NCI-H2196 (cell line): ENCODE results near the gene CD83.
"Not testable (repeated sequence)": the region's sequence is repeated elsewhere in the genome, so short reads cannot be mapped to it uniquely, and the experiment has no call there.

Experiments used
- DNase-seq: peaks from one replicate; lab custom pipeline; 2025; ENCODE audit not compliant: unreplicated experiment; lab: John Stamatoyannopoulos, UW

CD83 gene, protein sequence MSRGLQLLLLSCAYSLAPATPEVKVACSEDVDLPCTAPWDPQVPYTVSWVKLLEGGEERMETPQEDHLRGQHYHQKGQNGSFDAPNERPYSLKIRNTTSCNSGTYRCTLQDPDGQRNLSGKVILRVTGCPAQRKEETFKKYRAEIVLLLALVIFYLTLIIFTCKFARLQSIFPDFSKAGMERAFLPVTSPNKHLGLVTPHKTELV

DNA sequence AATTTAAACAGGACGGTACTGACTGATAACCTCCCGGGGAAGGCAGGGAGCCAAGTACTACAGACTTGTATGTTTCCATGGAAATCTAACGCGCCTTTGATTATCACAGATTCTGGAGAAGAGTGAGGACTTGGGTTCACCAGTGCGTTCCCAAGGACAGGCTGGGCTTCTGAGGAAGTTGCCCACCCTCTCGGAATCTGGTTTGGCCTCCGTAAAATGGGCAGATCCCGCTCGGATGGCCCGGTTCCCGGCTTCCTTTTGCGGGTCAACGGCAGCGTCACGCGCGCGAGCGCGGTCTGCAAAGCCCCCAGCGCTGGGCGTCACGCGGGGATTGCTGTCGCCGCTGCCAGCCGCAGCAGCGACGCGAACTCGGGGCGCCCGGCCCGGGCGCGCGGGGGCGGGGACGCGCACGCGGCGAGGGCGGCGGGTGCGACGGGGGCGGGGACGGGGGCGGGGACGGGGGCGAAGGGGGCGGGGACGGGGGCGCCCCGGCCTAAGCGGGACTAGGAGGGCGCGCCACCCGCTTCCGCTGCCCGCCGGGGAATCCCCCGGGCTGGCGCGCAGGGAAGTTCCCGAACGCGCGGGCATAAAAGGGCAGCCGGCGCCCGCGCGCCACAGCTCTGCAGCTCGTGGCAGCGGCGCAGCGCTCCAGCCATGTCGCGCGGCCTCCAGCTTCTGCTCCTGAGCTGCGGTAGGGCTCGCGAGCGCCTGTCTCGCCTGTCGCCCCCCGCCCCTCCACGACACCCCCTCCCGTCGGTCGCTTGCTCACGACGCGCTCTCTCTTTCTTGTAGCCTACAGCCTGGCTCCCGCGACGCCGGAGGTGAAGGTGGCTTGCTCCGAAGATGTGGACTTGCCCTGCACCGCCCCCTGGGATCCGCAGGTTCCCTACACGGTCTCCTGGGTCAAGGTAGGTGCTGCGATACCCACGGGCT lies at the start of gene CD83:
Gene CD83 (plus strand): TSS at position 615 of the 933 bp plus-strand sequence. CDS start 40 bp downstream, at position 655.
- peak; percentile 69 for DNase-seq

DNA sequence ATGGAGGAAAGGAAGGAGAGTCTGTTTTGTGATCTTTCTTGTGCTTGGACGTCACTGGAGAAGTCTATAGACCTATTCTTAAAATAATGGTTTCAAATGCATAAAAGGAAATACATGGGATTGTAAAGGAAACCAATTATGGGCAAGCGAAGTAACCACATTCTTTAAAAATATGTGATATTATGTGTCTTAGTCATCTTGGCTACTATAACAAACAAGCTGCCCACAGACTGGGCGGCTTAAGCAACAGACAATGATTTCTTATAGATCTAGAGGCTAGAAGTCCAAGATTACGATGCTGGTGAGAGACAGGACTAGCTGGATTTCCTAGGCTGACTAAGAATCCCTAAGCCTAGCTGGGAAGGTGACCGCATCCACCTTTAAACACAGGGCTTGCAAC lies 49.4 kb upstream of the CD83 start:
- DNase-seq, result no peak

DNA sequence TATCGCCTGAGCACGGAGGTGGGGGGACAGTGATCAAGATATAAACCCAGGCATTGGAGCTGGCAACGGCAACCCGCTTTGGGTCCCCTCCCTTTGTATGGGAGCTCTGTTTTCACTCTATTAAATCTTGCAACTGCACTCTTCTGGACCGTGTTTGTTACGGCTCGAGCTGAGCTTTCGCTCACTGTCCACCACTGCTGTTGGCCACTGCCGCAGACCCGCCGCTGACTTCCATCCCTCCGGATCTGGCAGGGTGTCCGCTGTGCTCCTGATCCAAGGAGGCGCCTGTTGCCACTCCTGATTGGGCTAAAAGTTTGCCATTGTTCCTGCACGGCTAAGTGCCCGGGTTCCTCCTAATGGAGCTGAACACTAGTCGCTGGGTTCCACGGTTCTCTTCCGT lies 48.9 kb upstream of the CD83 start:
- DNase-seq, result no peak

DNA sequence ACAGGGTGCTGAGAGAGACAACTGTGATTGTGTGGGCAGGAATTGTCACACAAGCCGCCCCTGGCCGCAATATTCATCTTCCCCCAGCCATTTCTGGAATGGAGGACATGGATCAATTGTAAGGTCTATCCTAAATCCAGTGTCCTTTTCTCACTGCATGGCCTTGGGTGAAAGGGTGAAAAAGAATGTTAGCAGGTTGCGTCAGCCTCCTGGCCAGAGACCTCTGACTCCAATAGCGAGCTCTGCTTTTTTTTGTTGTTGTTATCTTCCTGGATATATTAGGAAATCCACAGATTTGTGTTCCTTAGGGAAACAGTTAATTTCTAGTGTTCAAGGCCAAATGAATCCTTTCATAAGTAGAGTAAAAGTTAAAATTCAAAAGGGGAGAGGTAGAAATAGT lies 47.1 kb upstream of the CD83 start:
- DNase-seq, result no peak

DNA sequence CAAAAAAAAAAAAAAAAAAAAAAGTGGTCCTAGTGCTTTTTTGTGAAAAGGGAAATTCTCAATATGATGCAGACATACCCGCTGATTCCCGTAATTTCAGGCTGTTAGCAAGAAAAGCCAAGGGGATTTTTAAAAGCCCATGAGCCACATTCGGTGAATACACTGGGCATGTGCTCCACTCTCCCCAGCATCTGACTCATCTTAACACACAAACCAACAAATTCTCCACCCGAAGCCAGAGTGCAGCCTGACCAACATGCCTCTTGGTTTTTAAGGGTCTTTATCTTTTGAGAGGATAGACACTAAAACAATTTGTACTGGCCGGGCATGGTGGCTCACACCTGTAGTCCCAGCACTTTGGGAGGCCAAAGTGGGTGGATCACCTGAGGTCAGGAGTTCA lies 45.5 kb upstream of the CD83 start:
- DNase-seq, result no peak

DNA sequence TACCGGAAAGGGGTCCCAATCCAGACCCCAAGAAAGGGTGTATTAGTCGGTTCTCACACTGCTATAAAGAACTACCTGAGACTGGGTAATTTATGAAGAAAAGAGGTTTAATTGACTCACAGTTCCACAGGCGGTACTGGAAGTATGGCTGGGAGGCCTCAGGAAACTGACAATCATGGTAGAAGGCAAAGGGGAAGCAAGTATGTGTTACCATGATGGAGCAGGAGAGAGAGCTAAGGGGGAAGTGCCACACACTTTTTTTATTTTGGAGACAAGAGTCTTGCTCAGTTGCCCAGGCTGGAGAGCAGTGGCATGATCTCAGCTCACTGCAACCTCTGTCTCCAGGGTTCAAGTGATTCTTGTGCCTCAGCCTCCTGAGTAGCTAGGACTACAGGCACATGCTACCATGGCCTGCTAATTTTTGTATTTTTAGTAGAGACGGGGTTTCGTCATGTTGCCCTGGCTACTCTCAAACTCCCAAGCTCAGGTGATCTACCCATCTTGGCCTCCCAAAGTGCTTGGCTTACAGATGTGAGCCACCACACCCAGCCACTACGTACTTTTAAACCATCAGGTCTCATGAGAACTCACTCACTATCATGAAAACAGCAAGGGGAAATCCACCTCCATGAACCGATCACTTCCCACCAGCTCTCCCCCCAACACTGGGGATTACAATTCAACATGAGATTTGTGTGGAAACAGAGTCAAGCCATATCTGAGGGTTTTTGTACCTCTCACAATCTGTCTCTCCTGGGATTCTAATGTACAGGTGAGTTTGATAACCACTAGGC lies 43.8 kb upstream of the CD83 start:
- DNase-seq, result not testable (repeated sequence)

DNA sequence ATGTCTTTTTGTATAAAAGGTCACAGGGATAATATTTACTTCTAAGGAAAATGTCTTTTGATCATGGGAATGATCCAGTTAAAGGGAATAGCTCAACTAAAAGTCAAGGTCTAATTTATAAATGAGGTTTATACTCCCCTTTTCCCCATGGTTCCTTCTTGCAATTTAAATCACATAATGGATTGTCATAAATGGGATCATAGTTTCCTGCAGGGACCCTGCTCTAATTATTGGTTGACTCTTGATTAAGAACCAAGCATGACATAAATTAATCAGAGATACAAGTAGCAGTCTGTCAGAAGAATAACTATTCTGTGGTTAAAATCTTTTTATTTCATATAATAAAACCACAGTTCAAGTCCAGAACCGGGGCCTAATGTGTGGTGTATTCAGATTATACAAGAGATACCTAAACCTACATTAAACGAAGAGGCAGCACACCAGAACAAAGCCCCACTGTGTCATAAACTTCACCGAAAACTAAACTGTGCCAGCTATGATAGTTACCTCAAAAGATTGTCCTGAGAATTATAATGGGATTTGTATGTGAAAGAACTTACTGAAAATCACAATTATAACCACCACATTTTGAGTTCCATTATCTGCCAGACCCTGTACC lies 43.0 kb upstream of the CD83 start:
- no peak for DNase-seq

DNA sequence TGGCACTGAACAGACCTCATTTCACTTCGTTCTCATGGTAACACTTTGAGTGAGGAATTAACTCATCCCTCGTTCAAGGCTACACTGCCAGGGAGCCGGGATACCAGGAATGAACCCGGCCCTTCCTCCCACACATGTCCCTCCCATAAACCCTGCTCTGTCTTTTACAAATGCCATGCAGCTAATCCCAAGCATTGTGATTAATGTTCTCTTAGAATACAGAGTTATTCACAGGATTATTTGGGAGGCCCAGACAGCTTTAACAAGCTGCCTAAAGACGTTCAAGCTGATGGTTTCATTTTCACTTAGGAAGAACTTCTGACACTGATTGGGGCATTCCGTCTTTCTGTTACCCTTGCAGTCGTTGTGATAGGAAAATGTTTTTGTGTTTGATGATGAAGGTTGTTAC lies 42.5 kb upstream of the CD83 start:
- DNase-seq, result no peak

DNA sequence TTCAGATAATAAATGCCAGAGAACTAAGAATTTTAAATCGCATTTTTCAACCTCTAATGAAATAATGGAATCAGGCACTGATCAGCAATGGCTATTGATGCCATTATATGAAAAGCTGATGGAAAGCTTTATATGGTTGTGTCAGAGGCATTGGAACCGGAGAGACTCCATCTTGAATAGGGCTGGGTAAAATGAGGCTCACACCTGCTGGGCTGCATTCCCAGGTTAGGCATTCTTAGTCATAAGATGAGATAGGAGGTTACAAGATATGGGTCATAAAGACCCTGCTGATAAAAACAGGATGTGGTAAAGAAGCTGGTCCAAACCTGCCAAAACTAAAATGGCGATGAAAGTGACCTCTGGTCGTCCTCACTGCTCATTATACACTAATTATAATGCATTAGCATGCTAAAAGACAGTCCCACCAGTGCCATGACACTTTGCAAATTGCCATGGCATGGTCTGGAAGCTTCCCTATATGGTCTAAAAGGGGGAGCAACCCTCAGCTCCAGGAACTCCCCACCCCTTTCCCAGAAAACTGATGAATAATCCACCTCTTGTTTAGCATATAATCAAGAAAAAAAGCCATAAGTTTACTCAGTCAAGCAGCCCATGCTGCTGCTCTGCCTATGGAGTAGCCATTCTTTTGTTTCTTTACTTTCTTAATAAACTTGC lies 40.2 kb upstream of the CD83 start:
- no peak for DNase-seq

DNA sequence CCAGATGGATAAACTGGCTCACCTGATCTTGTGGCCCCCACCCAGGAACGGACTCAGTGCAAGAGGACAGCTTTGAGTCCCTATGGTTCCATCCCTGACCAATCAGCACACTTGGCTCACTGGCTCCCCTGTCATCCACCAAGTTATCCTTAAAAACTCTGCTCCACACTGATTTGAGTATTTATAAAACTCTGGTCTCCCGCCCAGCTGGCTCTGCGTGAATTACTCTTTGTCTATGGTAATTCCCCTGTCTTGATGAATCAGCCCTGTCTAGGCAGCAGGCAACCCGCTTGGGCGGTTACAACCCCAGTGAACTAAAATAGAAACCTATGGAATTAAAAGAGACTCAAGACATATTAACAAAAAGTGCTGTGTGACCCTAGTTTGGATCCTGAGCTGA lies 38.1 kb upstream of the CD83 start:
- DNase-seq, result no peak

DNA sequence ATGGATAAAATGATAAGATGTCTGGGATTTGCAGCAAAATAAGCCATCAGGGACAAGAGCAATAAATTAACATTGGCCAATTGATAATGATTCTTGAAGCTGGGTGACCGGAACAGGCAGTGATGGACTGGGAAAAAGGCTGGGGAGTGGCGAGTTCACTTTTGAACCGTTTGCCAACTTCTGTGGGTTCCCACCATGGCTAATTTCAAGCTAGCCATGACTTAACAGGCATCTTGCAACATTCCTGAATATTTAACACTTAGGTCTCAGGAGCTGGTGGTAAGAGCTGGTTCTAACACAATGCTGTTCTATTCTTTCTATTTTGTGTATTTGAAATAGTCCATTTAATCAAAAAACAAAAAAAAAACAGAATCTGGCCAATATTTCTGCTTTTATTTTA lies 37.6 kb upstream of the CD83 start:
- no peak for DNase-seq

DNA sequence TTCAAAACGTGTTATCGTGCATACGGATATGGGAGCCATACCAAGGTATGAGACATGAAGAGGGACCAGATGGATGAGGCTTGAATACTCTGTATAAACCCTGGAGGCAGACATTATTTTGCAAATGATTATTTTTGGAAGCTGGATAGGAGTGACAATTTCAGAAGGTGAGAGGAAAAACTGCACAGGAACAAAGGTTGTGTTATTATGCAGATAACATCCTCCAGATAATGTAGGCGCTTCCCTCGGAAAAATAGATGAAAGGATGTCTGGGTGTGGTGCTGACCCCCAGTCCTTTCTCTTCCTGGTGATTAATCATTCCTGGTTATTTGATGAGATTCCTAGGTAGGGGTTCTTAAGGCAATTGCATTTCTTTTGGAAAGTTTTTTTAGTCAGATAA lies 36.4 kb upstream of the CD83 start:
- DNase-seq, result no peak

DNA sequence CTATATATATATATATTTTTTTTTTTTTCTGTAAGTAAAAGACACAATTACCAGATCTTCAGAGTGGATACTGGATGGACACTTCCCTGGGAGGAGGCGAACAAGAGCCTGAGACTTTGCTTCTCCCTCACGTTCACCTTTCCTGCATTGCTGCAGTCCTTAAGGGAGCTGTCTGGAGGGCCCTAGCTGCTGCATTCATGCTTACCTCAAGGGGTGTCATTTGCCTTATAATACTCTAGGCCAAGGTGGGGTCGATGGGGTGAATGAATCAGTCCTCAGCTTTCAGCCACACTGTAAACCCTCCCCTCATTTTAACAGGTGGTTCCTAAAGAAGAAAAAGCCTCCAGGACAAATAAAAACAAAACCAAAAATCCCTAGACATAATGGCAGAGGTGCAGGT lies 34.8 kb upstream of the CD83 start:
- DNase-seq, result no peak

DNA sequence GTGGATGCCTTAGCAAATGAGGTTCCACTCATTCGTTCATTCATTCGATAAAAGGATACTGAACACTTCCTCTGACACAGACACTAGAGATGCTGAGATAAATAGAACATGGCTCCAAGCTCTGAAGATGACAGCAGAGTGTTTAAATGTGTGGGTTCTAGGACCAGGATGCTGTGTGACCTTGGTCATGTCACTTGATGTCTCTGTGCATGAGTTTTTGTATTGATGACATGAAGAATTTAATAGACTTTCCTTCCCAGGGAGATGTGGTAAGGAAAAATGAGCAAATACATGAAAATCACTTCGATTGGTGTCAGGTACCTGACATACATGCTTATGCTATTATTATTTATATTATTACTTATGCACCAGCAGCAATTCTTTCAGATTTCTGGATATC lies 34.3 kb upstream of the CD83 start:
- no peak for DNase-seq

DNA sequence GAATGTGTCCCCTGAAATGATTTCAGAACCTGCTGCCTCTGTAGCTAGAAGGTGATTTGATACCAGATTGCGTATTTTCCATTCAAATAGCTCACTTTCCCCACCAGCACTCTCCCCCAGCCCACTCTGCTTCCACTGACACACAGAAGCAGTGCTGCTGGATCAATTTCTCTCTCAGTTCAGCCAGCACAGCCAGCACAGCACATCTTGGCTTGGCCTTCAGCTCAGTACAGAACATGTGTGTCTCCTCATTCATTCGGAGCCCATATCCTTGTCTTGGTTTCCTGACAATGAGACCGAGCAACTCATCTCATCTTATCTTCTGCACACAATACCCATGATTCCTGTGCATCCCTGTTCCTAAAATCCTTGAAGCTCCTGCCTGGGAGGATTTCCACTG lies 33.8 kb upstream of the CD83 start:
- DNase-seq, result no peak

DNA sequence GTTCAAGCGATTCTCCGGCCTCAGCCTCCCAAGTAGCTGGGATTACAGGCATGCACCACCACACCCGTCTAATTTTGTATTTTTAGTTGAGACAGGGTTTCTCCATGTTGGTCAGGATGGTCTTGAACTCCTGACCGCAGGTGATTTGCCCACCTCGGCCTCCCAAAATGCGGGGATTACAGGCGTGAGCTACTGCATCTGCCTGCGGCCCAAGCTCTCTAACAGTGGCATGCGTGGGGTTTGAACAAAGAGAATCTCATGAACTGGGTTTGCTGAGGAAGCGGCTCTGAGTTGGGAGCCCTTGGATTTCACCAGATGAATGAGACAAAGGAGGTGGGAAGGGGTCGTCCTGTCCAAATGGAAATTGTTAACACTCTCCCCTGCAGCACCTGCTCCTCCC lies 33.2 kb upstream of the CD83 start:
- DNase-seq, result no peak

DNA sequence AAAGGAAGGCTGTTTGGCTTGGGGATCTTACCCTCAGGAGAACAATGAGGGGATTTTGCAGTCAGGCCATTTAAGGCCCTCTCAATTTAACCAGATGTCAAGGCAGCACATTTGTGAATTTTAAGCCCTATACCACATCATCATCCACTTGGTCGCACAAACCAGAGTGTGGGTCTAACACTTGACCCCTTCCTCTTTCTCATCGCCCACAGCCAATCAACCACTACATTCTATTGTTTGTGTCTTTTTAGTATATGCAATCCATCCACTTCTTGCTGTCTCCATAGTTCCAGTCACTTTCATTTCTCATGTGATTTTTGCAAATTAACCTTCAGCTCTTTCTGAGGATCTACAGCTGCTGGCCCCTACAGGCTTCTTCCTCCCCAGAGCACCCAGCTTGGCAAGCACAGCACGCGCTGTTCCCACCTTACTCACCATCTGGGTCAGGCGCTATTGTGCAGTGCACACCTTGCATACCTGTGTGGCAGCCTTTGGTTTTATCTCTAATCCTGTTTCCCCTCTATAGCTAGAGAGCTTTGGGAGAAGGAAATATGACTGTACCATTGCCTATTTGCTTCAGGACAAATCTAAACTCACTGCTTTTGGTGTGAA lies 32.3 kb upstream of the CD83 start:
- no peak for DNase-seq

DNA sequence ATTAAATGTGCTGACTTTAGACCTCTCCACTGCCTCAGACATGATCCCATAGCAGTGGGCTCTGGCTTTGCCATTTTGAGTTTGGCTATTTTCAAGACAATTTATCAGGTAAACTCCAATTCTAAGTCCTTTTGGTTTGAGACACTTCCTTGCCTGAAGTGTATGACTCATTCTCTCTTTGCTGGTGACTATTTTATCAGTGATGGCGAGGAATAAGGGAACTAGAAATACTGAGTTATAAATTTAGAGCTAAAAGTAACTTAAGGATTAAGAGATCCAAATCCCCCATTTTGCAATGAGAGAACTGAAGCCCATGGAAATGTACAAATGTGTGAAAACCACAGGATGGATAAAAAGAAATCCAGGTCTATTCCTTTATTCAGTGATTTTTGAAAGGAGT lies 30.9 kb upstream of the CD83 start:
- DNase-seq, result no peak

DNA sequence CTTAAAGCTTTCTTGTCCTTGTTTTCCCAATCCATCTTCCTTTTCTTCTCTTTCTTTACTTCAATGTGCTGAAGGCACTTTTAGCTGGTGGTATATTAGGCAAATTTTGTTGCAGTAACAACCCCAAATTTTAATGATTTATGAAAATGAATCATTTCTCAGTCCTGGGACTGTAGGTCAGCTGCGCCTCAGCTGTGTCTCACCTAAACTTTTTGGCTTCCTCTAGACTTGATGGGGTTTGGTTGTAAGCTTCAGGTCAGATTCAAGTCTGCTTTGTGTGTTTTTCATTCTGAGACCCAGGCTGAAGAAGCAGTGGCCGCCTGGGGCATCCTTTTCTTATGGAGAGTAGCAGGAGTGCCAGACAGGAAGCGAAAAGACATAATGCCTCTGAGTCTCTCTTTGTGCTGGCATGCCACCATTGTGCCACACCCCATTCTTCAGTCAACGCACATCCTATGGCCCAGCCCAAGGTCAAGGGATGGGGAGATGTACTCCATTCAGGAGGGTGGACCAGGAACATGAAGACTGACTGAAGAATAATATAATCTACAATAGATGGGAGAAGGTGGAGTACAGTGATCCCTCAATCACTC lies 28.9 kb upstream of the CD83 start:
- no peak for DNase-seq

DNA sequence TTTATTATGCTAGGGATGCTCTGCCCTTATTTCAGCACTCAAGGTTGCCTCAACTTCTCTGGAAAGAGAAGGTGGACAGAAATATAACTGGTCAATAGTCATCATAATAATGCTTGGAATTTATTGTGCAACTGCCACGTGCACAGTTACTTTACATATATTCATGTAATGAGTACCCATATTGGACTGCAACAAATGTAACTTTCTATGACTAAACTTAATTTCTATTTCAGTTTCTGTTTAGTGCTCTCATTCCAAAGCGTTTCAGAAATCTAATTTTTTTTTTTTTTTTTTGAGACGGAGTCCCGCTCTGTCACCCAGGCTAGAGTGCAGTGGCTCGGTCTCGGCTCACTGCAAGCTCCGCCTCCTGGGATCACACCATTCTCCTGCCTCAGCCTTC lies 28.3 kb upstream of the CD83 start:
- no peak for DNase-seq
